Mesangial cell (primary cell): ENCODE data around the gene NEK2. TPM values are rescaled to one million over a fixed set of nuclear protein-coding genes. Genes with fewer than 3 reads are reported as not detected.

Experiments used
- total RNA-seq: library from RNA; depleted of rRNA; stranded (reverse); fragments of >200 nt; gene quantifications from 2 replicates; pipeline ENCODE4 v1.2.3, GENCODE V29; 2015

The NEK2 gene
- 1.3 and 35.8 TPM in 2 replicates for total RNA-seq

DNA sequence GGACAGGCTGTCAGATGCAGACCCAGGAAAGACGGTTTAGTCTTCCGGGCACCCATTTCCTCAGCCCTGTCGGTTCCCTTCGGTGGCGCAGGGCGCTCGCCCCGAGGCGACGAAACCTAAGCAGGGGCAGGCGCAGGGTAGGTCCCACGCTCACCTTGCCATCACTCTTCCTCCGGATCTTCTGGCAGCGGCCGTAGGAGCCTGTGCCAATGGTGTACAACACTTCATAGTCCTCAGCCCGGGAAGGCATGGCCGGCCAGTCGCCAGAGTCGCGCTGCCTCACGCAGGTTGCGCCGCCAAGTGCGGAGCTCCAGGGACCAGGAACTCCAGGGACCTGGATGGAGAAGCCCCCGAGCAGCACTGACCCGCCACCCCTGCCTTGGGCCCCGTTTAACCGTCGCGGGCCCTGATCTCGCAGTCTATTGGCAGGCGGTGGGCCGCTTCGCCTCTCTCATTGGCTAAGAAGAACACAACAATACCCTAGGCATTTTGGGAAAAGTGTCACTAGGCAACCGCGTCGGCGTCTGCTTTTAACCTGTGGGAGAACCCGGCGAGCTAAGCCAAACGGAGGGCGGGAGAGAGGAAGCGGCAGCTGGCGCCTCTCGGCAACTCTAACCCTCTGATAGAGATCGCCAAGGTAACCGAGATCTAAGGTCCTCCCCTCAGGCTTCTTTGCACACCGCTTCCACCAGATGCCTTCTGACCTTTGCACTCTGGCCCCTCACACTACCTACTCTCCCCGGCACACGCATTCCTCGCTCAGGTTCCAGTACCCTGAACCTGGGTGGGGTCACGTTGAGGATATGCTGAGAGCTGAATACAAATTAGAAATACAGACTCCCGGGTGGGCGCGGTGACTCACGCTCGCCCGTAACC, at the start of gene NEK2:
Gene NEK2 (minus strand): TSS at position 392 of the 876 bp plus-strand sequence. CDS start 142 bp downstream, at position 250.

Other genes with a start within 250 kb of the NEK2 start
- gene RD3, start 183.5 kb downstream of the NEK2 start, total RNA-seq: not detected in 2 replicates
- gene SLC30A1, start 96.5 kb downstream of the NEK2 start, total RNA-seq: 4.2 and 12.0 TPM in 2 replicates
- gene LPGAT1, start 155.1 kb upstream of the NEK2 start, total RNA-seq: 33.1 and 48.4 TPM in 2 replicates